ENCODE measurements around the gene FAR2.

GRCh38 chr12:29223426-29223825 lies 74.3 kb downstream of the FAR2 start:
- TF ChIP-seq EZH2 (IDR thresholded peaks at IDR 0.05; ENCODE audit: borderline replicate concordance, low read length), result no peak
- TF ChIP-seq CTCF (conservative IDR thresholded peaks at IDR 0.05 in 1 of 2, IDR thresholded peaks at IDR 0.05 in 1 of 2; ENCODE audit: extremely low read depth in 1 of 2, insufficient read depth in 1 of 2, low read depth in 1 of 2, low read length in 2 of 2), result no peak
